ENCODE data around the gene TACR1. TPM values are rescaled to one million over a fixed set of nuclear protein-coding genes. Genes with fewer than 3 reads are reported as not detected.

TACR1 gene
- total RNA-seq, 1 experiment from 2014 or later = not detected

DNA sequence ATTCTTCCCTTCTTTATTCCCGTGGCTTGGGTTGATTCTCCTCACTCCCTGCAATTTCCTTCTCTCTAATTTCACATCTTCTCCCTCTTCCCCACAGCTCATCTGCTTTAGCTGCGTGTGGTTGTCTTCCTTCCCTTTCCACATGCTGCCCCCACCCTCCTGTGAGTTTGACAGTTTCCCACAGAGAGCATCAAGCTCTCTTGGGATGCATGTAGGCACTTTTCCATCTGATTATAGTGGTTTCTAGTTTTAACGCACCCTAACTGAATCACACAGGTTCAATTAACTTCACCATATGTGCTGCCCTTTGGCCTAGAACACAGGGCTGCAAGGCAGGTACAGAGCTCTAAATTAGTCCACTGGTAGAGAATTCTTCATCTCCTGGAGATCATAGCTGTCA is 110.5 kb downstream of the TACR1 start:
- H3K36me3 ChIP-seq (ENCODE audit: control insufficient read depth in 1 of 2, insufficient read depth in 2 of 2, low read length in 2 of 2) = no peaks in the 10 kb centered on the region
- no peak overlapping the region for H3K4me3 ChIP-seq (replicated peaks in 1 of 2; ENCODE audit: low read depth in 1 of 2, low read length in 2 of 2)
- H3K27me3 ChIP-seq (ENCODE audit: insufficient read depth, low read length) = peaks cover 74% of the 10 kb centered on the region
- TF ChIP-seq ZNF274 (IDR thresholded peaks at IDR 0.05; ENCODE audit: low read depth, low read length) = no peak
- TF ChIP-seq ZFX (IDR thresholded peaks at IDR 0.05) = no peak
- TF ChIP-seq, protein P1, sequence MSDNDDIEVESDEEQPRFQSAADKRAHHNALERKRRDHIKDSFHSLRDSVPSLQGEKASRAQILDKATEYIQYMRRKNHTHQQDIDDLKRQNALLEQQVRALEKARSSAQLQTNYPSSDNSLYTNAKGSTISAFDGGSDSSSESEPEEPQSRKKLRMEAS (IDR thresholded peaks at IDR 0.05) = no peak
- TF ChIP-seq YY1 (IDR thresholded peaks at IDR 0.05; ENCODE audit: extremely low read depth, insufficient replicate concordance, low read depth, low read length) = no peak
- TF ChIP-seq SRF (IDR thresholded peaks at IDR 0.05; ENCODE audit: low read depth) = no peak
- no peak for TF ChIP-seq POLR2AphosphoS5 (IDR thresholded peaks at IDR 0.05; ENCODE audit: low read depth, low read length)
- no peak for TF ChIP-seq CBX3 (IDR thresholded peaks at IDR 0.05; ENCODE audit: low read depth)
- TF ChIP-seq EGR1 (IDR thresholded peaks at IDR 0.05; ENCODE audit: low read depth) = no peak
- TF ChIP-seq, protein P2, sequence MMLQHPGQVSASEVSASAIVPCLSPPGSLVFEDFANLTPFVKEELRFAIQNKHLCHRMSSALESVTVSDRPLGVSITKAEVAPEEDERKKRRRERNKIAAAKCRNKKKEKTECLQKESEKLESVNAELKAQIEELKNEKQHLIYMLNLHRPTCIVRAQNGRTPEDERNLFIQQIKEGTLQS (IDR thresholded peaks at IDR 0.05) = no peak
- TF ChIP-seq, protein P3, sequence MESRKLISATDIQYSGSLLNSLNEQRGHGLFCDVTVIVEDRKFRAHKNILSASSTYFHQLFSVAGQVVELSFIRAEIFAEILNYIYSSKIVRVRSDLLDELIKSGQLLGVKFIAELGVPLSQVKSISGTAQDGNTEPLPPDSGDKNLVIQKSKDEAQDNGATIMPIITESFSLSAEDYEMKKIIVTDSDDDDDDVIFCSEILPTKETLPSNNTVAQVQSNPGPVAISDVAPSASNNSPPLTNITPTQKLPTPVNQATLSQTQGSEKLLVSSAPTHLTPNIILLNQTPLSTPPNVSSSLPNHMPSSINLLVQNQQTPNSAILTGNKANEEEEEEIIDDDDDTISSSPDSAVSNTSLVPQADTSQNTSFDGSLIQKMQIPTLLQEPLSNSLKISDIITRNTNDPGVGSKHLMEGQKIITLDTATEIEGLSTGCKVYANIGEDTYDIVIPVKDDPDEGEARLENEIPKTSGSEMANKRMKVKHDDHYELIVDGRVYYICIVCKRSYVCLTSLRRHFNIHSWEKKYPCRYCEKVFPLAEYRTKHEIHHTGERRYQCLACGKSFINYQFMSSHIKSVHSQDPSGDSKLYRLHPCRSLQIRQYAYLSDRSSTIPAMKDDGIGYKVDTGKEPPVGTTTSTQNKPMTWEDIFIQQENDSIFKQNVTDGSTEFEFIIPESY (IDR thresholded peaks at IDR 0.05; ENCODE audit: extremely low read depth, insufficient replicate concordance, low read length) = no peak
- TF ChIP-seq, protein P4, sequence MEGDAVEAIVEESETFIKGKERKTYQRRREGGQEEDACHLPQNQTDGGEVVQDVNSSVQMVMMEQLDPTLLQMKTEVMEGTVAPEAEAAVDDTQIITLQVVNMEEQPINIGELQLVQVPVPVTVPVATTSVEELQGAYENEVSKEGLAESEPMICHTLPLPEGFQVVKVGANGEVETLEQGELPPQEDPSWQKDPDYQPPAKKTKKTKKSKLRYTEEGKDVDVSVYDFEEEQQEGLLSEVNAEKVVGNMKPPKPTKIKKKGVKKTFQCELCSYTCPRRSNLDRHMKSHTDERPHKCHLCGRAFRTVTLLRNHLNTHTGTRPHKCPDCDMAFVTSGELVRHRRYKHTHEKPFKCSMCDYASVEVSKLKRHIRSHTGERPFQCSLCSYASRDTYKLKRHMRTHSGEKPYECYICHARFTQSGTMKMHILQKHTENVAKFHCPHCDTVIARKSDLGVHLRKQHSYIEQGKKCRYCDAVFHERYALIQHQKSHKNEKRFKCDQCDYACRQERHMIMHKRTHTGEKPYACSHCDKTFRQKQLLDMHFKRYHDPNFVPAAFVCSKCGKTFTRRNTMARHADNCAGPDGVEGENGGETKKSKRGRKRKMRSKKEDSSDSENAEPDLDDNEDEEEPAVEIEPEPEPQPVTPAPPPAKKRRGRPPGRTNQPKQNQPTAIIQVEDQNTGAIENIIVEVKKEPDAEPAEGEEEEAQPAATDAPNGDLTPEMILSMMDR (IDR thresholded peaks at IDR 0.05 in 2 of 3, conservative IDR thresholded peaks at IDR 0.05 in 1 of 3; ENCODE audit: borderline replicate concordance in 1 of 3, insufficient read depth in 1 of 3, low read depth in 2 of 3, low read length in 2 of 3) = no peak
- TF ChIP-seq SIN3A (IDR thresholded peaks at IDR 0.05; ENCODE audit: low read depth) = no peak
- no peak for TF ChIP-seq TCF7L2 (IDR thresholded peaks at IDR 0.05; ENCODE audit: borderline replicate concordance, extremely low read depth, insufficient read depth, insufficient read length)
- no peak for TF ChIP-seq FOSL1 (IDR thresholded peaks at IDR 0.05; ENCODE audit: low read depth)
- TF ChIP-seq EZH2 (IDR thresholded peaks at IDR 0.05) = no peak
- TF ChIP-seq CEBPB (IDR thresholded peaks at IDR 0.05; ENCODE audit: low read depth) = no peak
- TF ChIP-seq SP1 (IDR thresholded peaks at IDR 0.05; ENCODE audit: low read depth) = no peak
- no peak for TF ChIP-seq ELF1 (IDR thresholded peaks at IDR 0.05; ENCODE audit: borderline replicate concordance, low read depth)
- no peak for TF ChIP-seq RAD21 (IDR thresholded peaks at IDR 0.05; ENCODE audit: low read depth)
- TF ChIP-seq EZH2phosphoT487 (IDR thresholded peaks at IDR 0.05; ENCODE audit: borderline replicate concordance) = no peak
- intact Hi-C loops (cut with micrococcal nuclease) = no loop called here
- H4K20me1 ChIP-seq (ENCODE audit: insufficient read depth) = no peaks in the 10 kb centered on the region
- POLR2A ChIA-PET = no interaction called here
- H2AFZ ChIP-seq (ENCODE audit: low read depth, low read length, poor library complexity, severe bottlenecking) = no peak overlapping the region
- no peaks in the 10 kb centered on the region for H3K9me2 ChIP-seq (ENCODE audit: insufficient read depth)
- no peaks in the 10 kb centered on the region for H3K79me2 ChIP-seq (ENCODE audit: insufficient read depth, low read length)
- no peak overlapping the region for H3K9ac ChIP-seq (ENCODE audit: low read length)
- RAD21 ChIA-PET (ENCODE audit: low non-redundant PET in 1 of 2, low total read pairs in 2 of 2, uncharacterized antibody in 2 of 2, unreplicated experiment in 2 of 2) = no interaction called here
- H3K9me3 ChIP-seq (ENCODE audit: control insufficient read depth in 1 of 2, insufficient read depth in 1 of 2, low read depth in 1 of 2, low read length in 2 of 2) = no peaks in the 10 kb centered on the region
- H3K4me2 ChIP-seq (ENCODE audit: low read length) = no peak overlapping the region
- no peaks in the 10 kb centered on the region for H3K4me1 ChIP-seq (ENCODE audit: control insufficient read depth in 1 of 2, insufficient read depth in 2 of 2, low read length in 2 of 2)
- H3K27ac ChIP-seq (ENCODE audit: low read depth, low read length) = no peak overlapping the region
- no TSS peak for BruUV-seq (replicated peaks)
- no peak for ATAC-seq
- DNase-seq (ENCODE audit: low read depth, low spot score) = no peak
- CTCF ChIA-PET = no interaction called here

Measured in HCT116 (cell line).